Measurements from ENCODE around the gene PLXND1. TPM values are rescaled to one million over a fixed set of nuclear protein-coding genes. Genes with fewer than 3 reads are reported as not detected.
"Not testable (repeated sequence)": the region's sequence is repeated elsewhere in the genome, so short reads cannot be mapped to it uniquely, and the experiment has no call there.

The PLXND1 gene
- total and polyA plus RNA-seq, 5 experiments from 2014 or later, result 0.25 to 11.3 (median 1.2) TPM

- H3K9me3 Mint-ChIP-seq, result no peaks in the 10 kb centered on the region
- POLR2A ChIA-PET, result interaction anchor here (1.0 to 1.4 kb wide), 2 partner anchors 9 to 22 kb away, joined by 3 to 4 read pairs; no protein-coding TSS in a partner anchor
- no peaks in the 10 kb centered on the region for H3K36me3 Mint-ChIP-seq
- DNase-seq (peak in 1 of 10 donors; percentile 59), ATAC-seq (no peak)
- peak overlapping the region in 5 of 10 donors; percentile 6 to 87 (median 26) for H3K27ac Mint-ChIP-seq
- H3K4me1 Mint-ChIP-seq, result peaks cover 8 to 20% (median 8%) of the 10 kb centered on the region in 4 donors
- H3K27me3 Mint-ChIP-seq, result peaks cover 4 to 16% (median 12%) of the 10 kb centered on the region in 5 donors
- no peak overlapping the region for H3K4me3 Mint-ChIP-seq
Observed at GRCh38 chr3:129617381-129618185, 11.1 kb upstream of the PLXND1 start.

GRCh38 chr3:129616713-129617112 is 10.2 kb upstream of the PLXND1 start:
- no peak overlapping the region for H3K4me3 Mint-ChIP-seq
- H3K4me1 Mint-ChIP-seq, result peaks cover 8 to 20% (median 8%) of the 10 kb centered on the region in 4 donors
- peaks cover 4 to 16% (median 12%) of the 10 kb centered on the region in 5 donors for H3K27me3 Mint-ChIP-seq
- peak overlapping the region in 3 of 10 donors; percentile 6 to 26 (median 10) for H3K27ac Mint-ChIP-seq
- H3K36me3 Mint-ChIP-seq, result no peaks in the 10 kb centered on the region
- no peak for DNase-seq
- POLR2A ChIA-PET, result interaction anchor here (1.4 kb wide), 1 partner anchor 21 kb away, joined by 3 read pairs; no protein-coding TSS in a partner anchor
- no peak for ATAC-seq
- H3K9me3 Mint-ChIP-seq, result no peaks in the 10 kb centered on the region

GRCh38 chr3:129616291-129616690 is 9.8 kb upstream of the PLXND1 start:
- Mint-ChIP-seq H3K4me3 (no peak overlapping the region), H3K9me3 (no peaks in the 10 kb centered on the region), H3K27me3 (peaks cover 4 to 16% (median 12%) of the 10 kb centered on the region in 5 donors), H3K27ac (peak overlapping the region in 2 of 10 donors; percentile 26 to 41), H3K36me3 (no peaks in the 10 kb centered on the region), H3K4me1 (peaks cover 8 to 20% (median 8%) of the 10 kb centered on the region in 4 donors)
- ATAC-seq (no peak), DNase-seq (no peak)
- POLR2A ChIA-PET, result interaction anchor here (1.4 kb wide), 1 partner anchor 20 kb away, joined by 3 read pairs; no protein-coding TSS in a partner anchor

- H3K4me1 Mint-ChIP-seq, result peaks cover 8 to 20% (median 8%) of the 10 kb centered on the region in 4 donors
- peaks cover 4 to 16% (median 12%) of the 10 kb centered on the region in 5 donors for H3K27me3 Mint-ChIP-seq
- H3K36me3 Mint-ChIP-seq, result no peaks in the 10 kb centered on the region
- H3K27ac Mint-ChIP-seq, result peak overlapping the region in 2 of 10 donors; percentile 26 to 41
- ATAC-seq (no peak), DNase-seq (no peak)
- POLR2A ChIA-PET, result no interaction called here
- no peak overlapping the region for H3K4me3 Mint-ChIP-seq
- H3K9me3 Mint-ChIP-seq, result no peaks in the 10 kb centered on the region
Observed at GRCh38 chr3:129615751-129616281, 9.3 kb upstream of the PLXND1 start.

- no peaks in the 10 kb centered on the region for H3K9me3 Mint-ChIP-seq
- H3K27me3 Mint-ChIP-seq, result peaks cover 4 to 16% (median 12%) of the 10 kb centered on the region in 5 donors
- POLR2A ChIA-PET, result no interaction called here
- no peak overlapping the region for H3K4me3 Mint-ChIP-seq
- DNase-seq (no peak), ATAC-seq (no peak)
- peaks cover 8 to 19% (median 8%) of the 10 kb centered on the region in 4 donors for H3K4me1 Mint-ChIP-seq
- no peak overlapping the region for H3K27ac Mint-ChIP-seq
- no peaks in the 10 kb centered on the region for H3K36me3 Mint-ChIP-seq
Observed at GRCh38 chr3:129614927-129615363, 8.5 kb upstream of the PLXND1 start.

- DNase-seq (no peak), ATAC-seq (no peak)
- peaks cover 8 to 18% (median 8%) of the 10 kb centered on the region in 4 donors for H3K4me1 Mint-ChIP-seq
- H3K27me3 Mint-ChIP-seq, result peaks cover 4 to 16% (median 12%) of the 10 kb centered on the region in 5 donors
- H3K36me3 Mint-ChIP-seq, result no peaks in the 10 kb centered on the region
- POLR2A ChIA-PET, result no interaction called here
- no peak overlapping the region for H3K4me3 Mint-ChIP-seq
- H3K9me3 Mint-ChIP-seq, result no peaks in the 10 kb centered on the region
- no peak overlapping the region for H3K27ac Mint-ChIP-seq
Observed at GRCh38 chr3:129614435-129614834, 8.0 kb upstream of the PLXND1 start.

GRCh38 chr3:129613367-129613740 is 6.9 kb upstream of the PLXND1 start:
- POLR2A ChIA-PET, result no interaction called here
- no peak for ATAC-seq
- Mint-ChIP-seq H3K4me1 (peaks cover 3 to 18% (median 6%) of the 10 kb centered on the region in 4 donors), H3K27me3 (peaks cover 2 to 8% (median 7%) of the 10 kb centered on the region in 5 donors), H3K27ac (peak overlapping the region in 2 of 10 donors; percentile 19 to 77), H3K4me3 (no peak overlapping the region), H3K36me3 (no peaks in the 10 kb centered on the region), H3K9me3 (no peaks in the 10 kb centered on the region)
- DNase-seq, result no peak

- ATAC-seq (no peak), DNase-seq (no peak)
- Mint-ChIP-seq H3K4me3 (no peak overlapping the region), H3K4me1 (peaks cover 0 to 13% (median 6%) of the 10 kb centered on the region in 4 donors), H3K36me3 (no peaks in the 10 kb centered on the region), H3K27me3 (peaks cover 1 to 5% (median 3%) of the 10 kb centered on the region in 5 donors), H3K9me3 (no peaks in the 10 kb centered on the region), H3K27ac (peak overlapping the region in 1 of 10 donors; percentile 19)
- POLR2A ChIA-PET, result no interaction called here
Observed at GRCh38 chr3:129612534-129613366, 6.3 kb upstream of the PLXND1 start.

GRCh38 chr3:129611812-129612533 is 5.5 kb upstream of the PLXND1 start:
- peaks cover under 1 to 5% (median 2%) of the 10 kb centered on the region in 5 donors for H3K27me3 Mint-ChIP-seq
- ATAC-seq, result no peak

GRCh38 chr3:129611446-129611800 is 4.9 kb upstream of the PLXND1 start:
- Mint-ChIP-seq H3K36me3 (no peaks in the 10 kb centered on the region), H3K4me1 (peaks cover 5 to 16% (median 11%) of the 10 kb centered on the region in 4 donors), H3K9me3 (no peaks in the 10 kb centered on the region), H3K27me3 (peaks cover 0 to 9% (median 2%) of the 10 kb centered on the region in 5 donors), H3K4me3 (no peak overlapping the region), H3K27ac (no peak overlapping the region)
- POLR2A ChIA-PET, result no interaction called here
- ATAC-seq (no peak), DNase-seq (no peak)

More at GRCh38 chr3:129611812-129612533, 5.5 kb upstream of the PLXND1 start:
- Mint-ChIP-seq H3K36me3 (no peaks in the 10 kb centered on the region), H3K4me3 (no peak overlapping the region), H3K4me1 (peaks cover 3 to 16% (median 10%) of the 10 kb centered on the region in 4 donors), H3K9me3 (no peaks in the 10 kb centered on the region), H3K27ac (no peak overlapping the region)
- no peak for DNase-seq
- POLR2A ChIA-PET, result no interaction called here

GRCh38 chr3:129610794-129611445 is 4.4 kb upstream of the PLXND1 start:
- H3K9me3 Mint-ChIP-seq, H3K4me3 Mint-ChIP-seq, H3K36me3 Mint-ChIP-seq, DNase-seq, ATAC-seq, POLR2A ChIA-PET: not testable (repeated sequence)
- Mint-ChIP-seq H3K4me1 (peaks cover 5 to 16% (median 11%) of the 10 kb centered on the region in 4 donors), H3K27ac (peak overlapping the region in 1 of 10 donors; percentile 48), H3K27me3 (peaks cover 0 to 11% (median 2%) of the 10 kb centered on the region in 5 donors)
